HCT116 (cell line): Measurements from ENCODE around the gene FAM240B. TPM values are rescaled to one million over a fixed set of nuclear protein-coding genes. Genes with fewer than 3 reads are reported as not detected.

Experiments used
- ATAC-seq: fragments of 200-7000 bp; cut with Tn5 transposase; 2 replicates; pipeline ENCODE4 v1.9.1; 2020; ENCODE audit warnings: mild to moderate bottlenecking, moderate library complexity
- BruUV-seq: library from RNA; stranded (reverse); fragments of 400-500 nt; replicated peaks from 2 replicates; lab custom pipeline; 2021; lab: Mats Ljungman, UMichigan
- CTCF ChIA-PET: fragments of 300-600 bp; sonication (Branson Sonifier 250); formaldehyde crosslinking; loops from one replicate; lab custom pipeline; 2021; ENCODE audit warnings: antibody characterized with exemption; lab: Charles Lee
- POLR2A ChIA-PET: fragments of 300-600, 350-600 bp; sonication (Branson Sonifier 250); formaldehyde crosslinking; loops from one replicate; lab custom pipeline; 2021; ENCODE audit warnings: antibody characterized with exemption; lab: Charles Lee
- RAD21 ChIA-PET, 2 experiments: fragments of 300-600 bp; sonication (Branson Sonifier 250); formaldehyde crosslinking; loops; one replicate each; lab custom pipeline; 2023; ENCODE audit warnings: low total read pairs in 2 of 2; ENCODE audit not compliant: uncharacterized antibody in 2 of 2, unreplicated experiment in 2 of 2, low non-redundant PET in 1 of 2; lab: Charles Lee
- DNase-seq: peaks from one replicate; pipeline ENCODE4 v3.0.0-alpha.2; 2010; ENCODE audit warnings: low read depth, low spot score
- H2AFZ ChIP-seq: fragments of 200-600 bp; shearing (Covaris generic), sonication (generic); 2 replicates; pipeline ENCODE4 v1.6.1; 2017; ENCODE audit warnings: low read depth, mixed run types, mixed read lengths, antibody characterized with exemption, low read length; ENCODE audit not compliant: poor library complexity, severe bottlenecking
- H3K27ac ChIP-seq: 2 replicates; pipeline ENCODE4 v1.5.1; 2012; ENCODE audit warnings: low read depth, low read length
- H3K27me3 ChIP-seq: fragments of 200-600 bp; sonication (generic); 2 replicates; pipeline ENCODE4 v1.6.1; 2016; ENCODE audit warnings: mixed run types, low read length, mixed read lengths; ENCODE audit not compliant: insufficient read depth
- H3K36me3 ChIP-seq, 2 experiments: fragments of 200-500 bp in 1 of 2; fragments of 200-600 bp in 1 of 2; sonication (Bioruptor generic) in 1 of 2; sonication (generic) in 1 of 2; 2 replicates each; pipeline versions ENCODE4 v1.5.1 to v1.6.1; 2014 to 2016; ENCODE audit warnings: low read length in 2 of 2, inconsistent platforms in 1 of 2, mixed read lengths in 1 of 2, mixed run types in 1 of 2; ENCODE audit not compliant: insufficient read depth in 2 of 2, control insufficient read depth in 1 of 2
- H3K4me1 ChIP-seq, 2 experiments: fragments of 200-600 bp in 1 of 2; sonication (generic) in 1 of 2; 2 replicates each; pipeline versions ENCODE4 v1.5.1 to v1.6.1; 2012 to 2017; ENCODE audit warnings: low read length in 2 of 2, inconsistent platforms in 1 of 2, mild to moderate bottlenecking in 1 of 2, mixed read lengths in 1 of 2, mixed run types in 1 of 2, moderate library complexity in 1 of 2; ENCODE audit not compliant: insufficient read depth in 2 of 2, control insufficient read depth in 1 of 2
- H3K4me2 ChIP-seq: fragments of 200-600 bp; sonication (generic); 2 replicates; pipeline ENCODE4 v1.6.1; 2017; ENCODE audit warnings: mixed run types, low read length, mixed read lengths
- H3K4me3 ChIP-seq, 2 experiments: fragments of 200-600 bp in 1 of 2; sonication (generic) in 1 of 2; replicated peaks in 1 of 2; 2 replicates each; pipeline ENCODE4 v1.5.1; 2011 to 2016; ENCODE audit warnings: low read length in 2 of 2, control low read depth in 1 of 2, low read depth in 1 of 2, mild to moderate bottlenecking in 1 of 2, mixed read lengths in 1 of 2, mixed run types in 1 of 2
- H3K79me2 ChIP-seq: fragments of 200-600 bp; sonication (generic); 2 replicates; pipeline ENCODE4 v1.6.1; 2017; ENCODE audit warnings: mild to moderate bottlenecking, mixed run types, low read length, moderate library complexity, mixed read lengths; ENCODE audit not compliant: insufficient read depth
- H3K9ac ChIP-seq: fragments of 200-600 bp; sonication (generic); 2 replicates; pipeline ENCODE4 v1.6.1; 2016; ENCODE audit warnings: low read length, mixed read lengths
- H3K9me2 ChIP-seq: fragments of 200-600 bp; sonication (generic), shearing (Covaris generic); 2 replicates; pipeline ENCODE4 v1.6.1; 2017; ENCODE audit warnings: mixed run types, mild to moderate bottlenecking, moderate library complexity; ENCODE audit not compliant: insufficient read depth
- H3K9me3 ChIP-seq, 2 experiments: fragments of 200-500 bp in 1 of 2; fragments of 200-600 bp in 1 of 2; sonication (Bioruptor generic) in 1 of 2; sonication (generic) in 1 of 2; 2 replicates each; pipeline ENCODE4 v1.6.1; 2014 to 2017; ENCODE audit warnings: low read length in 2 of 2, mixed read lengths in 2 of 2, inconsistent platforms in 1 of 2, low read depth in 1 of 2, mild to moderate bottlenecking in 1 of 2, mixed run types in 1 of 2, moderate library complexity in 1 of 2; ENCODE audit not compliant: control insufficient read depth in 1 of 2, insufficient read depth in 1 of 2
- H4K20me1 ChIP-seq: fragments of 200-600 bp; sonication (generic), shearing (Covaris generic); 2 replicates; pipeline ENCODE4 v1.6.1; 2017; ENCODE audit warnings: mixed run types, mild to moderate bottlenecking, moderate library complexity; ENCODE audit not compliant: insufficient read depth
- CEBPB ChIP-seq: IDR thresholded peaks from 2 replicates; pipeline ENCODE4 v1.6.1; 2012; ENCODE audit warnings: low read depth
- ELF1 ChIP-seq: IDR thresholded peaks from 2 replicates; pipeline ENCODE4 v1.6.1; 2012; ENCODE audit warnings: low read depth, borderline replicate concordance
- EZH2phosphoT487 ChIP-seq: fragments of 200-600 bp; IDR thresholded peaks from 2 replicates; pipeline ENCODE4 v1.6.1; 2018; ENCODE audit warnings: antibody characterized with exemption, borderline replicate concordance
- FOSL1 ChIP-seq: IDR thresholded peaks from 2 replicates; pipeline ENCODE4 v1.6.1; 2012; ENCODE audit warnings: low read depth
- MAX ChIP-seq: IDR thresholded peaks from 2 replicates; pipeline ENCODE4 v1.6.1; 2012
- POLR2AphosphoS5 ChIP-seq: IDR thresholded peaks from 2 replicates; pipeline ENCODE4 v1.6.1; 2011; ENCODE audit warnings: mild to moderate bottlenecking, low read depth, low read length, moderate library complexity
- RAD21 ChIP-seq: IDR thresholded peaks from 2 replicates; pipeline ENCODE4 v1.6.1; 2012; ENCODE audit warnings: low read depth, mild to moderate bottlenecking
- SIN3A ChIP-seq: IDR thresholded peaks from 2 replicates; pipeline ENCODE4 v1.6.1; 2012; ENCODE audit warnings: low read depth
- SP1 ChIP-seq: IDR thresholded peaks from 2 replicates; pipeline ENCODE4 v1.6.1; 2012; ENCODE audit warnings: low read depth
- TCF7L2 ChIP-seq: IDR thresholded peaks from 2 replicates; pipeline ENCODE4 v1.7.0; 2011; ENCODE audit warnings: borderline replicate concordance, inconsistent platforms; ENCODE audit not compliant: insufficient read depth, insufficient read length; ENCODE audit errors: extremely low read depth
- YY1 ChIP-seq: IDR thresholded peaks from 2 replicates; pipeline ENCODE4 v1.6.1; 2011; ENCODE audit warnings: low read length, low read depth, moderate library complexity, mild to moderate bottlenecking; ENCODE audit not compliant: insufficient replicate concordance; ENCODE audit errors: extremely low read depth
- intact Hi-C: fragments of 100-400 bp; cut with micrococcal nuclease; formaldehyde crosslinking; loops from 2 replicates; pipeline ENCODE4 v1.10.0; 2022
- total RNA-seq: library from RNA; stranded (reverse); gene quantifications from one replicate; pipeline ENCODE4 v1.2.1, GENCODE V29; 2021; ENCODE audit not compliant: unreplicated experiment
- TF ChIP-seq, protein P1 (sequence below): IDR thresholded peaks from 2 replicates; pipeline ENCODE4 v1.6.1; 2011; ENCODE audit warnings: mild to moderate bottlenecking, low read length, moderate library complexity; ENCODE audit not compliant: insufficient replicate concordance; ENCODE audit errors: extremely low read depth
- TF ChIP-seq, protein P2 (sequence below): IDR thresholded peaks from 2 replicates; pipeline ENCODE4 v1.6.1; 2012; ENCODE audit warnings: low read depth
- TF ChIP-seq, protein P3 (sequence below): IDR thresholded peaks from 2 replicates; pipeline ENCODE4 v1.6.1; 2012

Gene FAM240B
- total RNA-seq, 1 experiment from 2014 or later = not detected

DNA sequence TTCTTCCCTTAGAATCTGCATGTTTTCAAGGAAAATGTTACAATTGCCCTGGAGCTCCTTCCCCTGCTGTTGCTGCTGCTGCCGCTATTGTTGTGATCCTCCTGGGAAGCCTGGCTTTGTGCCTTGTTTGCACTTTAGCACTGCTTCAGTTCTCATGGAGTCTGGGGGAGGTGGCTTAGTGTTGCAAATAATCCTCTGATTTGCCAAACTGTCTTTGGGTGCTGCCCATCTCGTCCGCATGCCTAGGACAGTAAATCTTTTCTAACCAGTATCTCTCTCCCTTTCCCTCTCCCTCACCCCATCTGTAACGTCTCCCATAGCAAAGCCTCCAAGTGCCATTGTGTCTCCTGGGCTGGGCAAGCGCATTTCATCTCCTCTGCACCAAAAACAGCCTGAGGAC is 30.3 kb downstream of the FAM240B start:
- intact Hi-C loops = no loop called here
- BruUV-seq = no TSS peak
- CTCF ChIA-PET = interaction anchor here (1.5 kb wide), 1 partner anchor 47 kb away, joined by 4 read pairs; no protein-coding TSS in a partner anchor

GRCh38 chr9:38687992-38688391 is 31.9 kb downstream of the FAM240B start:
- intact Hi-C loops = no loop called here
- peaks cover 11 to 21% of the 10 kb centered on the region in 2 experiments; a peak in 3 of 4 replicates for H3K4me1 ChIP-seq
- no peaks in the 10 kb centered on the region for H3K9me2 ChIP-seq
- H2AFZ ChIP-seq = peak overlapping the region; percentile 97
- no peaks in the 10 kb centered on the region for H3K36me3 ChIP-seq
- H4K20me1 ChIP-seq = no peaks in the 10 kb centered on the region
- POLR2A ChIA-PET = no interaction called here
- no peaks in the 10 kb centered on the region for H3K9me3 ChIP-seq
- H3K79me2 ChIP-seq = no peaks in the 10 kb centered on the region
- ATAC-seq (peak; percentile 51), DNase-seq (no peak)
- RAD21 ChIA-PET = no interaction called here
- H3K4me3 ChIP-seq = peak overlapping the region; percentile 28 to 47
- H3K27ac ChIP-seq = peak overlapping the region; percentile 46; the same call in 1 of the 2 replicates
- no TSS peak for BruUV-seq
- no peaks in the 10 kb centered on the region for H3K27me3 ChIP-seq
- CTCF ChIA-PET = no interaction called here
- peak overlapping the region; percentile 78 for H3K4me2 ChIP-seq
- H3K9ac ChIP-seq = peak overlapping the region; percentile 45
- TF ChIP-seq YY1 (no peak), CEBPB (no peak), SP1 (no peak), SIN3A (no peak), ELF1 (no peak), POLR2AphosphoS5 (no peak), TCF7L2 (no peak), FOSL1 (no peak), RAD21 (no peak), MAX (no peak), EZH2phosphoT487 (no peak)
- TF ChIP-seq, protein P1, sequence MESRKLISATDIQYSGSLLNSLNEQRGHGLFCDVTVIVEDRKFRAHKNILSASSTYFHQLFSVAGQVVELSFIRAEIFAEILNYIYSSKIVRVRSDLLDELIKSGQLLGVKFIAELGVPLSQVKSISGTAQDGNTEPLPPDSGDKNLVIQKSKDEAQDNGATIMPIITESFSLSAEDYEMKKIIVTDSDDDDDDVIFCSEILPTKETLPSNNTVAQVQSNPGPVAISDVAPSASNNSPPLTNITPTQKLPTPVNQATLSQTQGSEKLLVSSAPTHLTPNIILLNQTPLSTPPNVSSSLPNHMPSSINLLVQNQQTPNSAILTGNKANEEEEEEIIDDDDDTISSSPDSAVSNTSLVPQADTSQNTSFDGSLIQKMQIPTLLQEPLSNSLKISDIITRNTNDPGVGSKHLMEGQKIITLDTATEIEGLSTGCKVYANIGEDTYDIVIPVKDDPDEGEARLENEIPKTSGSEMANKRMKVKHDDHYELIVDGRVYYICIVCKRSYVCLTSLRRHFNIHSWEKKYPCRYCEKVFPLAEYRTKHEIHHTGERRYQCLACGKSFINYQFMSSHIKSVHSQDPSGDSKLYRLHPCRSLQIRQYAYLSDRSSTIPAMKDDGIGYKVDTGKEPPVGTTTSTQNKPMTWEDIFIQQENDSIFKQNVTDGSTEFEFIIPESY = no peak
- TF ChIP-seq, protein P2, sequence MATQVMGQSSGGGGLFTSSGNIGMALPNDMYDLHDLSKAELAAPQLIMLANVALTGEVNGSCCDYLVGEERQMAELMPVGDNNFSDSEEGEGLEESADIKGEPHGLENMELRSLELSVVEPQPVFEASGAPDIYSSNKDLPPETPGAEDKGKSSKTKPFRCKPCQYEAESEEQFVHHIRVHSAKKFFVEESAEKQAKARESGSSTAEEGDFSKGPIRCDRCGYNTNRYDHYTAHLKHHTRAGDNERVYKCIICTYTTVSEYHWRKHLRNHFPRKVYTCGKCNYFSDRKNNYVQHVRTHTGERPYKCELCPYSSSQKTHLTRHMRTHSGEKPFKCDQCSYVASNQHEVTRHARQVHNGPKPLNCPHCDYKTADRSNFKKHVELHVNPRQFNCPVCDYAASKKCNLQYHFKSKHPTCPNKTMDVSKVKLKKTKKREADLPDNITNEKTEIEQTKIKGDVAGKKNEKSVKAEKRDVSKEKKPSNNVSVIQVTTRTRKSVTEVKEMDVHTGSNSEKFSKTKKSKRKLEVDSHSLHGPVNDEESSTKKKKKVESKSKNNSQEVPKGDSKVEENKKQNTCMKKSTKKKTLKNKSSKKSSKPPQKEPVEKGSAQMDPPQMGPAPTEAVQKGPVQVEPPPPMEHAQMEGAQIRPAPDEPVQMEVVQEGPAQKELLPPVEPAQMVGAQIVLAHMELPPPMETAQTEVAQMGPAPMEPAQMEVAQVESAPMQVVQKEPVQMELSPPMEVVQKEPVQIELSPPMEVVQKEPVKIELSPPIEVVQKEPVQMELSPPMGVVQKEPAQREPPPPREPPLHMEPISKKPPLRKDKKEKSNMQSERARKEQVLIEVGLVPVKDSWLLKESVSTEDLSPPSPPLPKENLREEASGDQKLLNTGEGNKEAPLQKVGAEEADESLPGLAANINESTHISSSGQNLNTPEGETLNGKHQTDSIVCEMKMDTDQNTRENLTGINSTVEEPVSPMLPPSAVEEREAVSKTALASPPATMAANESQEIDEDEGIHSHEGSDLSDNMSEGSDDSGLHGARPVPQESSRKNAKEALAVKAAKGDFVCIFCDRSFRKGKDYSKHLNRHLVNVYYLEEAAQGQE = no peak
- TF ChIP-seq, protein P3, sequence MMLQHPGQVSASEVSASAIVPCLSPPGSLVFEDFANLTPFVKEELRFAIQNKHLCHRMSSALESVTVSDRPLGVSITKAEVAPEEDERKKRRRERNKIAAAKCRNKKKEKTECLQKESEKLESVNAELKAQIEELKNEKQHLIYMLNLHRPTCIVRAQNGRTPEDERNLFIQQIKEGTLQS = no peak

More for the DNA sequence above, 30.3 kb downstream of the FAM240B start:
- Histone ChIP-seq H3K4me2 (no peak overlapping the region), H2AFZ (no peak overlapping the region), H3K27me3 (no peaks in the 10 kb centered on the region), H3K9me3 (no peaks in the 10 kb centered on the region), H3K79me2 (no peaks in the 10 kb centered on the region), H3K4me3 (no peak overlapping the region), H3K36me3 (no peaks in the 10 kb centered on the region), H3K9ac (no peak overlapping the region), H3K4me1 (peaks cover 10 to 18% of the 10 kb centered on the region in 2 experiments; a peak in 3 of 4 replicates), H4K20me1 (no peaks in the 10 kb centered on the region), H3K27ac (no peak overlapping the region)
- ChIA-PET POLR2A (no interaction called here), RAD21 (no interaction called here)
- no peak for DNase-seq
- ATAC-seq = no peak
- no peak for TF ChIP-seq ELF1
- no peak for TF ChIP-seq SP1
- TF ChIP-seq, all 23 proteins: peak for 0
- no peaks in the 10 kb centered on the region for H3K9me2 ChIP-seq
